Small intestine (tissue), 7 donors: Measurements from ENCODE around the gene LGALS8. TPM values are rescaled to one million over a fixed set of nuclear protein-coding genes. Genes with fewer than 3 reads are reported as not detected.
"Not testable (repeated sequence)": the region's sequence is repeated elsewhere in the genome, so short reads cannot be mapped to it uniquely, and the experiment has no call there.

Source experiments
- DNase-seq, 2 donors: peaks; one replicate each; pipeline versions ENCODE4 v3.0.0 to v3.0.0-alpha.2; 2013
- FAIRE-seq: peaks from 2 replicates; lab custom pipeline; 2012; peaks lifted over from hg19 to GRCh38; lab: Jason Lieb, UNC
- H3K27ac ChIP-seq, 3 donors: one replicate each; pipeline ENCODE4 v1.5.1; 2013; ENCODE audit warnings: low read length in 2 of 3, mild to moderate bottlenecking in 2 of 3, control low read depth in 1 of 3, inconsistent platforms in 1 of 3, low read depth in 1 of 3, moderate library complexity in 1 of 3
- H3K27me3 ChIP-seq, 3 donors: one replicate each; pipeline ENCODE4 v1.6.1; 2013; ENCODE audit warnings: low read length in 3 of 3, inconsistent platforms in 1 of 3; ENCODE audit not compliant: control insufficient read depth in 3 of 3, insufficient read depth in 3 of 3
- H3K36me3 ChIP-seq, 3 donors: one replicate each; pipeline ENCODE4 v1.6.1; 2013; ENCODE audit warnings: low read length in 3 of 3, inconsistent platforms in 1 of 3, low read depth in 1 of 3, mild to moderate bottlenecking in 1 of 3, moderate library complexity in 1 of 3; ENCODE audit not compliant: control insufficient read depth in 3 of 3, insufficient read depth in 2 of 3
- H3K4me1 ChIP-seq, 3 donors: one replicate each; pipeline ENCODE4 v1.6.1; 2013; ENCODE audit warnings: low read length in 2 of 3, inconsistent platforms in 1 of 3, low read depth in 1 of 3, mild to moderate bottlenecking in 1 of 3, moderate library complexity in 1 of 3; ENCODE audit not compliant: control insufficient read depth in 3 of 3, insufficient read depth in 2 of 3
- H3K4me3 ChIP-seq, 3 donors: one replicate each; pipeline ENCODE4 v1.5.1; 2013; ENCODE audit warnings: low read length in 3 of 3, control low read depth in 1 of 3, inconsistent platforms in 1 of 3, low read depth in 1 of 3, mild to moderate bottlenecking in 1 of 3, moderate library complexity in 1 of 3
- H3K9me3 ChIP-seq, 2 donors: one replicate each; pipeline ENCODE4 v1.6.1; 2013; ENCODE audit warnings: low read depth in 1 of 2, low read length in 1 of 2; ENCODE audit not compliant: control insufficient read depth in 2 of 2, insufficient read depth in 1 of 2
- WGBS, 3 donors: extraction: QIAGEN DNeasy Blood & Tissue Kit; methylation state at CpG; one replicate each; pipeline ENCODE4 v1.1.7; 2013; 5-methylcytosine and 5-hydroxymethylcytosine counted together
- polyA plus RNA-seq, 4 donors: library from polyadenylated mRNA; stranded (reverse) in 3 of 4; unstranded in 1 of 4; fragments of 200-250 nt in 3 of 4; fragments of 120-200 nt in 1 of 4; gene quantifications; one replicate each; pipeline versions ENCODE4 v1.2.1 to v1.2.3, GENCODE V29; 2013
- donor health status: healthy with polysubstance abuse.
- donor health status: control.
- donor health status: control.
- donor health status: Bipolar disorder and iron deficiency.
- donor health status: healthy.

The LGALS8 gene
- polyA plus RNA-seq, 4 donors, result 15.0 to 53.2 (median 18.0) TPM

- 90 to 95% (median 93%) methylated on average over 3 of the region's 3 CpGs for WGBS, 3 donors
- Histone ChIP-seq H3K4me1 (no peaks in the 10 kb centered on the region), H3K4me3 (no peak overlapping the region), H3K27me3 (no peaks in the 10 kb centered on the region), H3K27ac (no peak overlapping the region), H3K36me3 (peaks cover 10 to 12% (median 12%) of the 10 kb centered on the region in 3 donors), H3K9me3 (no peaks in the 10 kb centered on the region)
- FAIRE-seq (no peak), DNase-seq (no peak)
These were observed 51.7 kb downstream of the LGALS8 start for GRCh38 chr1:236575523-236575922.

GRCh38 chr1:236576004-236576403, 52.2 kb downstream of the LGALS8 start:
- no peaks in the 10 kb centered on the region for H3K9me3 ChIP-seq
- H3K27me3 ChIP-seq, result no peaks in the 10 kb centered on the region
- H3K4me3 ChIP-seq, result no peak overlapping the region
- peaks cover 11 to 13% (median 12%) of the 10 kb centered on the region in 3 donors for H3K36me3 ChIP-seq
- no peak overlapping the region for H3K27ac ChIP-seq
- no peaks in the 10 kb centered on the region for H3K4me1 ChIP-seq
- 65 to 78% (median 66%) methylated on average over 2 of the region's 2 CpGs for WGBS, 3 donors
- FAIRE-seq (no peak), DNase-seq (no peak)

GRCh38 chr1:236577041-236577440, 53.3 kb downstream of the LGALS8 start:
- not testable (repeated sequence) for H3K4me3 ChIP-seq, H3K27me3 ChIP-seq, H3K27ac ChIP-seq, H3K4me1 ChIP-seq, FAIRE-seq, H3K9me3 ChIP-seq
- peak in 1 of 2 donors; percentile 16 for DNase-seq
- peaks cover 12 to 14% (median 13%) of the 10 kb centered on the region in 3 donors for H3K36me3 ChIP-seq
- 84 to 89% (median 88%) methylated on average over 7 of the region's 7 CpGs for WGBS, 3 donors

- no peak overlapping the region for H3K4me3 ChIP-seq
- peaks cover 9 to 26% (median 11%) of the 10 kb centered on the region in 3 donors for H3K36me3 ChIP-seq
- H3K27ac ChIP-seq, result no peak overlapping the region
- DNase-seq (no peak), FAIRE-seq (no peak)
- H3K4me1 ChIP-seq, result no peaks in the 10 kb centered on the region
- WGBS, 3 donors, result 97 to 98% (median 98%) methylated on average over 3 of the region's 3 CpGs
- H3K9me3 ChIP-seq, result no peaks in the 10 kb centered on the region
- H3K27me3 ChIP-seq, result no peaks in the 10 kb centered on the region
These were observed 54.9 kb downstream of the LGALS8 start for GRCh38 chr1:236578661-236579060.

GRCh38 chr1:236580404-236580803, 56.6 kb downstream of the LGALS8 start:
- not testable (repeated sequence) for H3K27me3 ChIP-seq, FAIRE-seq, H3K27ac ChIP-seq, DNase-seq, H3K4me1 ChIP-seq, H3K4me3 ChIP-seq, H3K9me3 ChIP-seq
- 94 to 96% (median 96%) methylated on average over 3 of the region's 3 CpGs for whole genome bisulfite sequencing, 3 donors
- H3K36me3 ChIP-seq, result peaks cover 6 to 26% (median 11%) of the 10 kb centered on the region in 3 donors

- Histone ChIP-seq H3K27me3 (no peaks in the 10 kb centered on the region), H3K9me3 (no peaks in the 10 kb centered on the region), H3K27ac (no peak overlapping the region), H3K4me3 (no peak overlapping the region), H3K36me3 (peaks cover 5 to 26% (median 10%) of the 10 kb centered on the region in 3 donors), H3K4me1 (no peaks in the 10 kb centered on the region)
- no peak for DNase-seq
- 89 to 98% (median 93%) methylated on average over 2 of the region's 2 CpGs for WGBS, 3 donors
- no peak for FAIRE-seq
These were observed 57.7 kb downstream of the LGALS8 start for GRCh38 chr1:236581528-236581927.

GRCh38 chr1:236589531-236589930, 65.7 kb downstream of the LGALS8 start:
- DNase-seq (no peak), FAIRE-seq (no peak)
- no peaks in the 10 kb centered on the region for H3K27me3 ChIP-seq
- H3K27ac ChIP-seq, result no peak overlapping the region
- peaks cover 3 to 9% (median 5%) of the 10 kb centered on the region in 3 donors for H3K36me3 ChIP-seq
- H3K4me3 ChIP-seq, result no peak overlapping the region
- no peaks in the 10 kb centered on the region for H3K4me1 ChIP-seq
- H3K9me3 ChIP-seq, result no peaks in the 10 kb centered on the region
- WGBS, 3 donors, result 85 to 89% (median 86%) methylated on average over 4 of the region's 4 CpGs

- DNase-seq, result no peak
- H3K36me3 ChIP-seq, result peaks cover 3 to 12% (median 5%) of the 10 kb centered on the region in 3 donors
- no peaks in the 10 kb centered on the region for H3K4me1 ChIP-seq
- WGBS, 3 donors, result 80 to 90% (median 83%) methylated on average over 2 of the region's 2 CpGs
- H3K9me3 ChIP-seq, result no peaks in the 10 kb centered on the region
- H3K27ac ChIP-seq, result no peak overlapping the region
- H3K4me3 ChIP-seq, result no peak overlapping the region
- no peaks in the 10 kb centered on the region for H3K27me3 ChIP-seq
- FAIRE-seq, result no peak
These were observed 66.9 kb downstream of the LGALS8 start for GRCh38 chr1:236590553-236591150.

- FAIRE-seq, result no peak
- H3K27ac ChIP-seq, result no peak overlapping the region
- no peaks in the 10 kb centered on the region for H3K27me3 ChIP-seq
- peaks cover 0 to 5% (median 4%) of the 10 kb centered on the region in 3 donors for H3K4me1 ChIP-seq
- peaks cover 2 to 22% (median 7%) of the 10 kb centered on the region in 3 donors for H3K36me3 ChIP-seq
- DNase-seq, result no peak
- H3K9me3 ChIP-seq, result no peaks in the 10 kb centered on the region
- H3K4me3 ChIP-seq, result no peak overlapping the region
These were observed 78.4 kb downstream of the LGALS8 start for GRCh38 chr1:236602171-236602570.
